Fibroblast of the aortic adventitia (primary cell): ENCODE measurements around the gene WDFY3. TPM values are rescaled to one million over a fixed set of nuclear protein-coding genes. Genes with fewer than 3 reads are reported as not detected.

ENCODE experiments used
- DNase-seq: peaks from one replicate; pipeline ENCODE4 v3.0.0-alpha.2; 2010; ENCODE audit warnings: low read depth
- H3K4me3 ChIP-seq: 2 replicates; pipeline ENCODE4 v1.5.1; 2011; ENCODE audit warnings: low read depth, mild to moderate bottlenecking, control low read depth, low read length, moderate library complexity
- total RNA-seq: library from RNA; depleted of rRNA; stranded (reverse); fragments of >200 nt; gene quantifications from 2 replicates; pipeline ENCODE4 v1.2.3, GENCODE V29; 2012; ENCODE audit warnings: low replicate concordance
- TF ChIP-seq, protein P1 (sequence below): IDR thresholded peaks from 2 replicates; pipeline ENCODE4 v1.5.1; 2011; ENCODE audit warnings: mild to moderate bottlenecking, low read length, control low read depth, inconsistent platforms; ENCODE audit not compliant: insufficient read depth

Gene WDFY3
- total RNA-seq, 1 donor, result 86.9 TPM

DNA sequence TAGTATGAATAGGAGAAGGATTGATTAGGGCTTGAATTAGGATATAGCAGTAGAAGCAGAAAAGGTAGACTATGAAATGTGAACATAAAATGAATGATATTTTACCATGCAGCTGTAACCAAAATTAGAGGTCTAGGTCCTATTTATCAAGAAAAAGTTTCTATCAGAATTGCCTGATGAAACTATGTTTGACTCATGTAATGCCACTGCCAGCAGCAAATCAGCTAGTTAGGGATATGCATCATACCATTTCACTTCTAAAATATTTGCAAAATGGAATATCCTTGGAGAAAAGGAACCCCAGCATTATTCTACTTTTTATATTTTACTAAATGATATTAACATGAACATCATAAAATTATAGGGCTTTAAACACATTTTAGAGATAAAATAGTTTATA lies 188.4 kb downstream of the WDFY3 start:
- peak; percentile 31 for DNase-seq
- H3K4me3 ChIP-seq, result no peak overlapping the region

DNA sequence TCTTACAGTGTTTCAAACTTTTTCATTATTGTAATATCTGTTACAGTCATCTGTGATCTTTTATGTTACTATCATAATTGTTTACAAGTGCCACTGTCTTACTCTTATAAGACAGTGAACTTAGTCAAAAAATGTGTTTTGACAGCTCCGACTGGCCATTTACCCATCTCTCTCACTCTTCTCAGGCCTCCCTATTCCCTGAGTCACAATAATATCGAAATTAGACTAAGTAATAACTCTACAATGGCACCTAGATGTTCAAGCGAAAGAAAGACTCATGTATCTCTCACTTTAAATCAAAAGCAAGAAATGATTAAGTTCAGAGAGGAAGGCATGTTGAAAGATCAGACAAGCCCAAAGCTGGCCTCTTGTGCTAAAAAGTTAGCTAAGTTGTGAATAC lies 199.3 kb downstream of the WDFY3 start:
- no peak overlapping the region for H3K4me3 ChIP-seq
- TF ChIP-seq, protein P1, sequence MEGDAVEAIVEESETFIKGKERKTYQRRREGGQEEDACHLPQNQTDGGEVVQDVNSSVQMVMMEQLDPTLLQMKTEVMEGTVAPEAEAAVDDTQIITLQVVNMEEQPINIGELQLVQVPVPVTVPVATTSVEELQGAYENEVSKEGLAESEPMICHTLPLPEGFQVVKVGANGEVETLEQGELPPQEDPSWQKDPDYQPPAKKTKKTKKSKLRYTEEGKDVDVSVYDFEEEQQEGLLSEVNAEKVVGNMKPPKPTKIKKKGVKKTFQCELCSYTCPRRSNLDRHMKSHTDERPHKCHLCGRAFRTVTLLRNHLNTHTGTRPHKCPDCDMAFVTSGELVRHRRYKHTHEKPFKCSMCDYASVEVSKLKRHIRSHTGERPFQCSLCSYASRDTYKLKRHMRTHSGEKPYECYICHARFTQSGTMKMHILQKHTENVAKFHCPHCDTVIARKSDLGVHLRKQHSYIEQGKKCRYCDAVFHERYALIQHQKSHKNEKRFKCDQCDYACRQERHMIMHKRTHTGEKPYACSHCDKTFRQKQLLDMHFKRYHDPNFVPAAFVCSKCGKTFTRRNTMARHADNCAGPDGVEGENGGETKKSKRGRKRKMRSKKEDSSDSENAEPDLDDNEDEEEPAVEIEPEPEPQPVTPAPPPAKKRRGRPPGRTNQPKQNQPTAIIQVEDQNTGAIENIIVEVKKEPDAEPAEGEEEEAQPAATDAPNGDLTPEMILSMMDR, result no peak
- DNase-seq, result no peak

More for the DNA sequence above, 188.4 kb downstream of the WDFY3 start:
- TF ChIP-seq, protein P1, result no peak

DNA sequence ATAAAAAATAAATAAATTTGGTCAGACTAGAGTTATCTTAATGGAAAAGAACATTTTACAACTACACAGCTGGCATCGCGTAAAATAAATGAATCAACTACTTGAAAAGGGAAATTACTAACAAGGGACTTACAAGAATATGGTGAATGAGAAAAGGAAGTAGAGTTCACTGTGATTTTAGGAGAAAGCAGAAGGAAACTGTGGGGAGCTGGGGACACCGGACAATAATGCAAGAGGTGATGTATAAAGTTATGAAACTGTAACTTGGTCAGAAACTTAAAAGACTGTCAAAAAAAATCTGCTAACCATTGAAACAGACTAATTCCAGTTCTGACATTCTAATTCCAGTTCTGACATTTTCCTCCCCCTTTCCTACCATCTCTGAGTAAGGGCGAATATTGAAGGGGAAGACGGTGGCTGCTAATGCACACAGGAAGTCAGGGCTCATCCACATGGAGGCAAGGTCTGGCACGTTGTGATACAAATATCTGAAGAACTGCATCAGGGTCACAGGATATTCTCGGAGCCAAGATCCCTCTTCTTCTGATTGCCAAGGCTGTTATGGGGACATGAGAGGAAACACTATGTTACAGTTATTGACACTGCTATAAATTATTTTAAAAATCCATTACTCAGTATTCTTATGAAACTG lies 213.0 kb downstream of the WDFY3 start:
- TF ChIP-seq, protein P1, result no peak
- no peak for DNase-seq
- no peak overlapping the region for H3K4me3 ChIP-seq

DNA sequence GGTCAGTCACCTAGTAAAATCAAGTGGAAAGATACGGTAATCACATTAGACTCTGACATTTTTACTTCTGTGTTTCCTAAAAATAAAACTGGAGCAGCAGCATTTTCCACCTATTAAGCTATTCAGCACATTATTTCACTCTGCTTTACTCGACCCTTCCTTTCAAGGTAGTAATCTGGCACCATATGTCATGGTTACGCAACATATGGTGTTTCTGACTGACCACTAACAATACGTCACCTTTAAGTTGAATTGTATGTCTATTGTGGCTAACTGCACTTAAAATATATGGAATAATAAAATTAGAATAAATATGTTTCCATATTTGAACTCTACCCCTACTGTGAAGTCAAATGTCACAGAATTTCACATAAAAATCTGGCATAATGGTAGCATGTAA lies 214.8 kb downstream of the WDFY3 start:
- TF ChIP-seq, protein P1, result no peak
- DNase-seq, result no peak
- no peak overlapping the region for H3K4me3 ChIP-seq

DNA sequence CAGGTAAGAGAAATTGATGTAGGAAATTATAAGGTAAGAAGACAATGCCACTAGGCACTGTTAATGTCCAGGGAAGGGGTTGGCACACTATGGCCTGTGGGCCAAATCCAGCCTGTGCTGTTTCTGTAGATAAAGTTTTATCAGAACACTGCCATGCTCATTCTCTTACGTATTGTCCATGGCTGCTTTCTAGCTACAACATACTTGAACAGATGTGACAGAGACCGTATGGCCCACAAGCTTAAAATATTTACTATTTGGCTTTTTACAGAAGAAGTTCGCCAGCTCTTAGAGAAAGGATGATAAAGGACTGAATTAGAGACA lies 215.6 kb downstream of the WDFY3 start:
- TF ChIP-seq, protein P1, result no peak

DNA sequence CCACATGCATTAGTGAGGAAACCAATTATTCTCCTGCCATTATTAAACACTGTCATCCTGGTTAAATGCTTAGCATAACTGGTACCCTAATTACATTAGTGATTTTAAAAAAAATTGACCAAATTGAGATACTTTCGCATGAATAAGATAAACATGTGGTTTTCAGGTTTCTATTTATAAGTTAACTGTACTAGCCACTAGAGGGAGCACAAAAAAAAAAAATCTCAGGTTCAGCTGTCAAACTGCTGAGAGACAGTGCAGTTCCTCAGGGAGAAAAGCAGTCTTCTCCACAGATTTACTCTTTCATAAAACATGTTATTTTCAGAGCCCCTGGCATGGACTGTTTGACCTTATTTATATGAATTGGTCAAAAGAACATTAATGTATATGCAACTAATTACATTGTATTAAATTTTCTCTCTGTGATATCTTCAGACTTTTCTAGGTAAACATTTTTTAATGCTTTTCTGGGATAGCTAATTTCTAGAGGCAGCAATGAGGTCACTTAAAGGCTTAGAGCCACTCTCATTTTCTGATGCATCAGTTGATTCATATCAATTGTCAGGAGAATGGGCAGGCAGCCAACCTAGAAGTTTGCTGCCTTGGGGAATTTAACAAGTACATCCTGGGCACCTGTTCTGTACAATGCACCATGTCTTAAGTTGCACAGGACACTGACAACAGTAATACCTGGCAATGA lies 216.1 kb downstream of the WDFY3 start:
- H3K4me3 ChIP-seq, result no peak overlapping the region
- DNase-seq, result peak; percentile 74
- TF ChIP-seq, protein P1, result peak; percentile 54

More for the DNA sequence above, 215.6 kb downstream of the WDFY3 start:
- no peak overlapping the region for H3K4me3 ChIP-seq
- no peak for DNase-seq

DNA sequence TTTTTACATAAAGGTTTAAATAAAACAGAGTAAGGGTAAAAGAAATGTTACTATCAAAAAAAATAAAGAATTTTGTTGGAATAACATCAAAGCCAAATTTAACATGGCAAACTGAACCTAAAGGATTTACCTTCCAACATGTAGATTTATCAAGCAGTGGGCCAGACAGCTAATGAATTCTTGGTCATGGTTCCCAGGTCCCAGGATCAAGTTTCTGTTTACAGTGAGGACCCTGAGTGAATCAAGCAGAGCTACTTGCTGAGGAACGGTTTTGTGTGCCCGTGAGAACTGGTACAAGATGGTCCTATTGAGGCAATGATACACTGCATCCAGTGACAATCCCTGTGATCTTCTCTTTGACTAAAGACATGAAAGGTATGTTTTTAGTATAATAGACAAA lies 226.4 kb downstream of the WDFY3 start:
- no peak overlapping the region for H3K4me3 ChIP-seq
- no peak for DNase-seq
- TF ChIP-seq, protein P1, result no peak
